Astrocyte of the cerebellum (primary cell): ENCODE data around the gene ABCD4.

Experiments
- DNase-seq: peaks from one replicate; pipeline ENCODE4 v3.0.0-alpha.2; 2011; ENCODE audit warnings: low read depth
- H3K4me3 ChIP-seq: 2 replicates; pipeline ENCODE4 v1.5.1; 2011; ENCODE audit warnings: mild to moderate bottlenecking, low read depth, low read length, moderate library complexity
- CTCF ChIP-seq: IDR thresholded peaks from 2 replicates; pipeline ENCODE4 v1.5.1; 2012; ENCODE audit warnings: low read length, low read depth, moderate library complexity, mild to moderate bottlenecking; ENCODE audit errors: missing control alignments
- in situ Hi-C: cut with HindIII; loops from 2 replicates; pipeline ENCODE4 v1.10.0; 2017; ENCODE audit warnings: low sequenced_read_pairs

Gene ABCD4

GRCh38 chr14:74302152-74302628 lies 544 bp downstream of the ABCD4 start:
- in situ Hi-C loops = no loop called here
- H3K4me3 ChIP-seq = peak overlapping the region; percentile 76
- peak; percentile 64 for TF ChIP-seq CTCF
- peak; percentile 38 for DNase-seq

DNA sequence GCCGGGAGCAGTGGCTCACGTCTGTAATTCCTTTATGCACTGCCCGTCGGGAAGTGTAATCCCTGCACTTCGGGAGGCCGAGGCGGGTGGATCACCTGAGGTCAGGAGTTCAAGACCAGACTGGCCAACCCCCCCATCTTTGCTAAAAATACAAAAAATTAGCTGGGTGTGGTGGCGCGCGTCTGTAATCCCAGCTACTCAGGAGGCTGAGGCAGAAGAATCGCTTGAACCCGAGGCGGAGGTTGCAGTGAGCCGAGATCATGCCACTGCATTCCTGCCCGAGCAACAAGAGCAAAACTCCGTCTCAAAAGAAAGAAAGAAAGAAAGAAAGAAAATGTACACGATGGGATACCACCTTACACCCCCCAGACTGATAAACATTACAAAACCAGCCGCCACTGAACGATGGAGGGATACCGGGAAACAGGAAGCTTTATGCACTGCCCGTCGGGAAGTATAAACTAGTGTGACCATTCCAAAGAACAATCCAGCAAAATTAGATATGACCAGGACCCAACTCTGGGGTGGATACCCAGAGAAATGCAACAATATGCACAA lies 1.1 kb downstream of the ABCD4 start:
- in situ Hi-C loops = no loop called here
- TF ChIP-seq CTCF = no peak
- DNase-seq = no peak
- peak overlapping the region; percentile 76 for H3K4me3 ChIP-seq

DNA sequence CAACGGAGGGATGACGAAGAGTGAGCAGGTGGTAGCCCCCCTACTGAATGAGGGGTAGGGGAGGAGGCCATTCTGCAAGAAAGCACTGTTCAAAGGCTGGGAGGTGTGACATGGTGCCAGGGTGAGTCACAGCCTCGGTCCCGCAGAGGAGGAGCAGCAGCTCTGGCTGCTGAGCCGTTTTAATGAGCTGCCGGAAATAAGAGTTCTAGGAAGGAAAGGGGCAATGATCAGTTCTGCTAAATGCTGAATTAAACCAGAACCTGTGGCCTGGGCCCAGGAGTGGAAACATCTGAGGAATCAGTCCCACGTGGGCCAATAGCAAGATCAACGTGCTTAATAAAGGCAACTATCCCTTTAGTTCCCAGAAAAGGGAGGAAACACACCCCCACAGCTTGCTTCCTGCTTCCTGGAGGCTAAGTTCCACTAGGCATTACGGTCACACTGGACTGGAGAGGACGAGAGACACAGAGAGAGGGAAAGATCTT lies 3.6 kb downstream of the ABCD4 start:
- no peak for TF ChIP-seq CTCF
- in situ Hi-C loops = loop anchor here (5.0 to 10.0 kb wide), 2 partner anchors 56 to 443 kb away; no protein-coding TSS in a partner anchor
- peak; percentile 18 for DNase-seq
- no peak overlapping the region for H3K4me3 ChIP-seq

DNA sequence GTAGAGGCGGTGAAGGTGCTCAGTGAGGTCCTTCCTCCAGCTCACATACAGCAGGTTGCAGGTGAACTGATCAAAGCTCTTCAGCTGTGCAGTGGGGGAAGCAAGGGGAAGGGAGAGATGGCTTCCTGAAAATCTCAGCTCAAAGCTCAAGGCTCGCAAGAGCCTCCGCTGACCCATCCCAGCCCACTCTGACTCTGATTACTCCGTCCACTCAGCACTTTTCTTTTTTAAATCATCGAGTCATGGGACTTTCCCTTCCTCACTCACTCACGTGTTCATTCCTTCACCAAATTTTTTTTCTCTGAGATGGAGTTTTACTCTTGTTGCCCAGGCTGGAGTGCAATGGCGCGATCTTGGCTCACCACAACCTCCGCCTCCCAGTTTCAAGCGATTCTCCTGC lies 4.7 kb downstream of the ABCD4 start:
- in situ Hi-C loops = loop anchor here (5.0 to 10.0 kb wide), 2 partner anchors 57 to 444 kb away; no protein-coding TSS in a partner anchor
- no peak for TF ChIP-seq CTCF
- no peak for DNase-seq
- H3K4me3 ChIP-seq = no peak overlapping the region

GRCh38 chr14:74296037-74296467 lies 6.7 kb downstream of the ABCD4 start:
- no peak overlapping the region for H3K4me3 ChIP-seq
- in situ Hi-C loops = loop anchor here (5.0 to 10.0 kb wide), 2 partner anchors 59 to 446 kb away; no protein-coding TSS in a partner anchor
- no peak for TF ChIP-seq CTCF
- no peak for DNase-seq

DNA sequence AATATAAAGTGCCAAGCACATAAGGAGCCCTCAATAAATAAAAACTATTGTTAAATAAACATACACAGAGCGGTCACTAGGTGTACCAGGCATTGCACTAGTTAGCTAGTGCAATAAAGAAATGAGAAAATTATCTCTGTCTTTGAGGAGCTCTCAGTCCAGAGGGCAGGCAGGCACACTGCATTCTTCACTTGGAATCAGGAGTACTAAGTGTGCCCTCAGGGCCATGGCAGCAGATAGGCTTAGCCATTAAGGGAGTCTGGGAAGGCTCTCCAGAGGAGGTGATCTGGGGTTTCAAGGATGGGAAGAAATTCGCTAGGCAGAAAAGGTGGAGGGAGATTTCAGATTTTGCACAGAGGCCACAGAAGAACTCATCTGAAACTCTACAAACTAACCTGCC lies 9.1 kb downstream of the ABCD4 start:
- H3K4me3 ChIP-seq = no peak overlapping the region
- in situ Hi-C loops = loop anchor here (5.0 to 10.0 kb wide), 2 partner anchors 61 to 66 kb away; no protein-coding TSS in a partner anchor
- TF ChIP-seq CTCF = no peak
- no peak for DNase-seq
